GM18508 (cell line): ENCODE results near the gene CYSLTR2.

Experiments used
- ATAC-seq: cut with Tn5 transposase; IDR thresholded peaks from one replicate; pipeline ENCODE4 v1.9.1; 2021; ENCODE audit warnings: moderate number of reproducible peaks; ENCODE audit not compliant: insufficient read depth, unreplicated experiment

Gene CYSLTR2

GRCh38 chr13:48653472-48653939 is at the start of gene CYSLTR2:
CYSLTR2 (plus strand) TSS chr13:48653929; CDS start chr13:48706818, 52,889 bp downstream.
- ATAC-seq, result no peak

DNA sequence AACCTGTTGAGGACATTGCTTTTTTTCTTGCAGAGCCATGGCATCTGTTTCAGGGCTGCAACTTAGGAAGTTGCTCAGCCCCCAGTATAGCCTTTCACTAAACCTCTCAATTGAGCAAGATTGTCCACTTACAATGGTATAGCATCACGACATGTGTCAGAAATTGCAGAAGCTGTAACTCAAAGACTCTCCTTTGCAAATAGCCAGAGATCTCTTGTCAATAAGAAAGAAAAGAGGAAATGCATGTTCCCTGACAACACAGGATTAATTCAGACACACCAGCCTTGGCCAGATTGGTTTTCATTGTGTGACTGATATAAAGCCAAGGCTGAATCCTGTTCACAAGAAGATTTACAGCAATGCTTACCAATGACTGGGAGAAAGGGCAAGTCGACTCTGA is 38.7 kb upstream of the CYSLTR2 start:
- ATAC-seq, result no peak

GRCh38 chr13:48618937-48619336 is 34.8 kb upstream of the CYSLTR2 start:
- ATAC-seq, result no peak

- ATAC-seq, result no peak
Measured at GRCh38 chr13:48621056-48621455, 32.7 kb upstream of the CYSLTR2 start.

DNA sequence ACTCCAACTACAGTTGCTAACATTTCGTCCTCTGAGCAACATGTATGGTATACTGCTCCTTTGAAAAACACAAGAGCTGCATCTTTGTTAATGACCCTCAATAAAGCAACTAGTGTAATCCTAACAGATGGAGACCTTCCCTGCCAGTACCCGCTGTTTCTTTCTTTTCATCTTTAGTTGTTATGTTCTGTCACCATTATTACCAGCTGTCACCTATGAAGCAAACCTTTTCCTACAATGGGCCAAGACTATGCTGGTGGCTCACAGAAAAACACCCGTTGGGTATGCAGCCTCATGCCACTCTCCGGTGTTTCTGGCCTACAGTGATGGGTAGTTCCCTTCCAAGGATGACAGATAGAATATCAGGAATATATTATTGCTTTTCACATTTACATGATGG is 29.7 kb upstream of the CYSLTR2 start:
- no peak for ATAC-seq

DNA sequence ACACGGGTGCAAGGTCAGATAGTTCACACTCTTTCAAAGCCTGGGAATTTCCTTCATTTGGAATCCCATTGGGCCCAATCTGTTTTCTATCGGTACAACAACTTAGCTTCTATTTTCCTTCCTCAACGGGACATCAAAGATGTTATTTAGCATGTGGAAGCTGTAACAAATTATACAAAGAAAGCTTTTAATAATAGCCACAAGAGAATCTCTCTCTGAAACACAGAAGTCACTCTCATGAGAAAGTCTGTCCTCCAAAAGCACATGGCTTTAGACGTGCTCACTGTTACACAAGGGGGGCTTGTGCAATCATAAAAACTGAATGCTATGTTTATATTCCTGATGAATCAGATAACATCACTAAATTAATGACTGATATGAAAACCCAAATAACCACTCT is 28.9 kb upstream of the CYSLTR2 start:
- no peak for ATAC-seq

DNA sequence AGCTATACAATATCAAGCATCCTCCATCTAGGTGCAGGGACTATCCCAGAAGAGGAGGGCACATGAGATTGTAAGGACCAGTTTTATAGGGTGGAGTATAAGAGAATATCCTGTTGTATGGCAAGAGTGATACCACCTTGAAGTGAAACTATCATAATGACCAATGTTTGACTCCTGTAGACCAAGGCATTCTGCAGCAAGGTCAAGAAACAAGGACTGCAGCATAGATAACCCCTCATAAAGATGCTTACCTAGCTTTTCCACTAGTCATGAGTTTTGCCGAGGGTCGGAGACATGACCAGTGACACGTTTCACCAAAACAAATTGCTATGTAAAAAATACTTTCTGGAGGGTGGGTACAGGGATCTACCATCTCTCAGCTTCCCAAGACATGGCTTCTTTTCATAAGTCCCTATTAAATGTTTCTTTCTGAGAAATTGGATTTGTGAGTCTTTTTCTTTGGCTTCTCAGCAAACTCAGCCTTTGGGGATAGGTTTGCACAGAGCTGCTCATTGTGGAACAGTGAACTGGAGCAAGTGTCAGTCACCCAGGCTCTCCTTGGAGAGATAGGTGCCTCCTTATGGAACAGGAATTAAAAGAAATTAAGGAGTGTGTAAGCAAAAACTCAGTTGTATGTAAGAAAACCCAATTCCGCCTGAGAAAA is 28.2 kb upstream of the CYSLTR2 start:
- ATAC-seq, result no peak

DNA sequence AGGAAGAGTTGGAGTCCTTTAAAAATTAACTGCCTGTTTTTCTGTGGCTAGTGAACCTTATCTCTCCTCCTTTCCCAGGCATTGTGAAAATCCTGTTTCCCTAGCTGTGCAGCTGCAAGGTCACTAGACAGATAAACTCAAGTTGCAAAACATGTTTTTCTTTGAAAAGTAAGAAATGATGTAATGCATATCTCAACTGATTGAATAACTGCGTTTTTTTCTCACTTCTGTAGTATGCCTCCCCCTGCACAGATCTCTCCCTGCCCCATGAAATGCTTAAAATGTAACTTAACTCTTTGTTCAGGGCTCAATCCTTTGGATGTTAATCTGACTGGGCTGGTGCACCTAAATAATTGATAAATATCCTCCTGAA is 27.7 kb upstream of the CYSLTR2 start:
- ATAC-seq, result no peak

GRCh38 chr13:48626726-48627451 is 26.8 kb upstream of the CYSLTR2 start:
- ATAC-seq, result no peak

DNA sequence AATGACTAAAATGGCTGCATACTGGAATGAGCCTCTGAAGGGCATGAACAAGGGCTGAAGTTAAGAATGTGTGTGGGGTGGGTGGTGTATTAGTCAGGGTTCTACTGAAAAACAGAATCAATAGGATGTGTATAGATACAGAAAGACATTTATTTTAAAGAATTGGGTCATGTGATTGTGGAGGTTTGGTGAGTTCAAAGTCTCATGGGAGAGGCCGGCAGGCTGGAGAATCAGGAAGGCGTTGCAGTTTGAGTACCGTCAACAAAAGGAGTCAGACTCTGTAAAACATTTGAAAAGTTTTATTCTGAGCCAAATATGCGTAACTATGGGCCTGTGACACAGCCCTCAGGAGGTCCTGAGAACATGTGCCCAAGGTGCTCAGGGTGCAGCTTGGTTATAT is 24.5 kb upstream of the CYSLTR2 start:
- ATAC-seq, result no peak

DNA sequence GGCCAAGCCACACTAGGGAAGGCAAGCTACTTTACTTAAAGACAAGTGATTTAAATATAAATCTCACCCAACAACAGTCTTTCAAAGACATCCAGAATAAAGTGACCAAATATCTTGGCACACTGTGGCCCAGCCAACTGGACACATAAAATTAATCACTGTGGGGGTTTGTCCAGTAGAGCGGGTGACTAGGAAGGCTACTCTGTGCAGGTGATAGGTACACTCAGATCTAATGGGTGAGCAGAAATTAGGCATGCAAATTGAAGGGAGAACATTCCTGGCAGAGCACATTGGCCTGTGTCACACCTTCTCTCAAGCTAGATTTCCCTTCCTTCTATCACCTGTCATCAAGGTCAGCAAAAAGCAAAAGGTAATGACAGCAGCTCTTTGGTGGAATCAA is 23.4 kb upstream of the CYSLTR2 start:
- ATAC-seq, result no peak

DNA sequence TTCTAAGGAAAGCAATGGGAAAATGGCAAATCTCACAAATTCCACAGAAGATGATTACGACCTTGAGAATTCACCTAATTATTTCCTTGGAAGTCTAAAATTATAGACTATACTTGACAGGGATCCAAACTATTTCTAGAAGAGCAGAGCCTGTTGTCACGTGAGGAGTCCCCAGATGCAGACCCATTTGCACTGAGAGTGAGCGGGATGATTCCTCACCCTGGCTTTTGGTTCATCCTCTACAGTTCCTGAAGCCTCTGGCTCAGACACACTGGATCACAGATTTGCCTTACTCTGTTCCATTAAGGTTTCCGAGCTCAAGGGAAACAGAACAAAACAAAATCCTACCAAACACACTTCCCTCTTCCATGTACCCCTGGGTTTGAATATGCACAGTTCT is 23.0 kb upstream of the CYSLTR2 start:
- ATAC-seq, result no peak

- ATAC-seq, result no peak
Measured at GRCh38 chr13:48631441-48631840, 22.3 kb upstream of the CYSLTR2 start.

DNA sequence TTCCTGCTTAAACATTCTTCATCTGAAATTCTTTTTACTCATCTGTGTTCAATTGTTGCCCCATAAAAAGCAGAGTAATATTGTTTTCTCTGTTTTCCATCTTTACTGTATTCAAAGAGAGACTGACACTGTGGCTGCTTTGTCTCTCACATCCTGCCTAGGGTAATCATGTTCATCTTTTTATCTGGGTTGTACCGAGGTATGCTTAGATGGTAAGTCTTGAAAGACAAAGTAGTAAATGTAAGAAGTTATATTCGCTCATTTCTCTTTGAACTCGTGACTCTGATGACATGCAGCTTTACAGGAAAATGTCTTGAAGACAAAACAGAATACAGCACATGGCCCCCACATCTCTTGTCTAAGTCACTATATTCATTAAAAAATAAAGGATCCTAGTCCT is 20.0 kb upstream of the CYSLTR2 start:
- no peak for ATAC-seq

- no peak for ATAC-seq
Measured at GRCh38 chr13:48634636-48635035, 19.1 kb upstream of the CYSLTR2 start.

GRCh38 chr13:48635478-48635877 is 18.3 kb upstream of the CYSLTR2 start:
- no peak for ATAC-seq

DNA sequence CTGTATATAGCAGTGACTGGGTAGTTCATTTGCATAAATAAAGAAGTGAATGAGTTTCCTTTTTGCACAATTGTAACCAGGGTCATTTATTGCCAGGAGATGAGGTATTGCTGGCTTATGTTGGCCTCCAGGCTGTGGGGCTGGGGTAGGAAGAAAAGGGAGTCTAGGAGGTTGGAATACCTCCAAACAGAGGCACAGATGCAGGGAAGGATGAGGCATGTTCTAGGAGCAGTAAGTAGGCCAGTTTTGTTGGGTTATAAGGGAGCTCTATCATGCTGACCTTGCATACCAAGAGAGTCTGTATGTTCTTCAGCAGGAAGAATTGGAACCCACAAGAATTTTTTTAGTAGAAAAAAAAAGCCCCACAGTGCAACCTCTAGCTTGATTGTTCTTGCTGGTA is 17.2 kb upstream of the CYSLTR2 start:
- no peak for ATAC-seq

DNA sequence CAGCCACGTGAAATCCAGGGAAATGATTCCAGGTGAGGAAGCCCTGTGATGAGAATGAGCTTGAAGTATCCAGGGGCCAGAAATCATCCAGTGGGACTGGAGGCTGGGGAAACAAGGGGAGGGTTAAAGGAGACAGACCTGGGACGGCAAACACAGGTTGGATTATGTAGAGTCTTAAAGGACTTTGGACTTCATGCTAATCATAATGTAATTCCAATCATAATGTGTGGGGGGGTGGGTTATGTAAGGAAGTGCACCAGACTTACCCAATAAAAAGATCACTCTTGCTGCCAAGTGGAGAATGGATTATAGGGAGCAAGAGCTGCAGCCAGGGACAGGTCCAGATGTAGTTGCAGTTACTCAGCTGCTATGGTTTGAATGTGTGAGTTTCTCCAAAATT is 16.1 kb upstream of the CYSLTR2 start:
- ATAC-seq, result no peak

DNA sequence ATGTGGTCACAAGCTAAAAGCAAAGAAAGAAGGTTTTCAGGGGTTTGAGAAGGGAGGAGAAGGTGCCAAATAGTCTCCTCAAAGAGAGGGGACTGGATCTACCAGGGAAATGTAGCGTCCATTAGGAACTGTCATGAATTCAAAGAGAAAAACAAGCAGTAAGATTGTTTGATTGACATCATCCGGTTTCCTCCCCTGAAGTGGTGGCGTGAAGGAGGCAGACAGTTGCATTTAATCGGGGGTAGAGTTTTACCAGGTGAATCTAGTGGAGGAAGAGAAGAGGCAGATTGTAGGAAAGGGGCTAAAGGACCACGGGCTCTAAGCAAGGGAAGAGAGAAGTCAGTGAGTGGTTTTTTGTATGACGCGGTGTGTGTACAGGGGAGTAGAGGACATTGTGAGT is 13.0 kb upstream of the CYSLTR2 start:
- no peak for ATAC-seq

- no peak for ATAC-seq
Measured at GRCh38 chr13:48641404-48641803, 12.3 kb upstream of the CYSLTR2 start.

GRCh38 chr13:48642061-48642460 is 11.7 kb upstream of the CYSLTR2 start:
- no peak for ATAC-seq

DNA sequence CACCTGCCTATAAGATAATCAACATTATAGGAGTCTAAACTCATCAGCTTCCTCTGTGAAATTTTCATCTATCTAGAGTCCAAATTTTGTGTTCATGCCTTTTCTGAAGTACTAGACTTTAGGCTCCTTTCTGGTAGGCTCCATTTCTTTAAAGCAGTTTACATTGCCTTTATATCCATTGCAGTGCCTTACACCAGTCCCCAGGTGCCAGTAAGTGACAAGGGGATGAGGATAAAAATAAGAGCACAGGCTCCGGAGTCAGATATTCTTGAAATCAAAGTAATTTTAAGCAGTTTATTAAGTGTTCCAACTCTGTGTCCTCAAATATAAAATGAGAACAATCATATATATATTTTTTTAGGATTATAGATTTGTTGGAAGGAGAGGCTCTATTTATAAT is 10.6 kb upstream of the CYSLTR2 start:
- ATAC-seq, result no peak
